ENCODE data around the gene PLAC1. TPM values are rescaled to one million over a fixed set of nuclear protein-coding genes. Genes with fewer than 3 reads are reported as not detected.

Gene PLAC1
- total RNA-seq, 1 experiment from 2014 or later = not detected

- no peak for TF ChIP-seq STAT6 (CRISPR knock-in tag; conservative IDR thresholded peaks at IDR 0.05; ENCODE audit: low read depth)
- TF ChIP-seq MLX (CRISPR knock-in tag; IDR thresholded peaks at IDR 0.05) = no peak
- no peak for TF ChIP-seq NFATC4 (CRISPR knock-in tag; IDR thresholded peaks at IDR 0.05)
- TF ChIP-seq ZNF671 (CRISPR knock-in tag; IDR thresholded peaks at IDR 0.05) = no peak
- no peak for TF ChIP-seq TEAD1 (CRISPR knock-in tag; IDR thresholded peaks at IDR 0.05)
- no peak for TF ChIP-seq ZNF232 (CRISPR knock-in tag; IDR thresholded peaks at IDR 0.05)
- TF ChIP-seq NFE2L1 (CRISPR knock-in tag; IDR thresholded peaks at IDR 0.05) = no peak
These were observed 35.4 kb upstream of the PLAC1 start (continued) for GRCh38 chrX:134693644-134694043.

- ChIA-PET CTCF (no interaction called here), POLR2A (no interaction called here)
- ATAC-seq (no peak), DNase-seq (ENCODE audit: low spot score) (no peak)
- Mint-ChIP-seq H3K4me1 (peaks cover 19% of the 10 kb centered on the region), H3K27me3 (ENCODE audit: low read depth) (no peaks in the 10 kb centered on the region), H3K27ac (no peak overlapping the region), H3K9me3 (no peaks in the 10 kb centered on the region), H3K4me3 (no peak overlapping the region), H3K36me3 (no peaks in the 10 kb centered on the region)
- TF ChIP-seq TEAD1 (CRISPR knock-in tag; IDR thresholded peaks at IDR 0.05) = no peak
- no peak for TF ChIP-seq ZNF232 (CRISPR knock-in tag; IDR thresholded peaks at IDR 0.05)
- TF ChIP-seq ZNF281 (CRISPR knock-in tag; IDR thresholded peaks at IDR 0.05) = no peak
- no peak for TF ChIP-seq MAX (CRISPR knock-in tag; IDR thresholded peaks at IDR 0.05)
- no peak for TF ChIP-seq ZNF532 (CRISPR knock-in tag; IDR thresholded peaks at IDR 0.05; ENCODE audit: borderline replicate concordance)
- TF ChIP-seq CREB1 (CRISPR knock-in tag; IDR thresholded peaks at IDR 0.05) = no peak
- no peak for TF ChIP-seq TCF7 (CRISPR knock-in tag; IDR thresholded peaks at IDR 0.05; ENCODE audit: low read depth)
- no peak for TF ChIP-seq NR1H2 (CRISPR knock-in tag; IDR thresholded peaks at IDR 0.05)
- TF ChIP-seq CDX4 (CRISPR knock-in tag; IDR thresholded peaks at IDR 0.05; ENCODE audit: borderline replicate concordance) = no peak
- no peak for TF ChIP-seq EMX1 (CRISPR knock-in tag; IDR thresholded peaks at IDR 0.05)
- TF ChIP-seq NFATC4 (CRISPR knock-in tag; IDR thresholded peaks at IDR 0.05) = no peak
- TF ChIP-seq PREB (CRISPR knock-in tag; IDR thresholded peaks at IDR 0.05; ENCODE audit: borderline replicate concordance) = no peak
- no peak for TF ChIP-seq ZNF317 (CRISPR knock-in tag; IDR thresholded peaks at IDR 0.05; ENCODE audit: borderline replicate concordance, low read depth)
- no peak for TF ChIP-seq E2F1 (CRISPR knock-in tag; IDR thresholded peaks at IDR 0.05)
- no peak for TF ChIP-seq SMAD3 (CRISPR knock-in tag; IDR thresholded peaks at IDR 0.05; ENCODE audit: borderline replicate concordance)
These were observed 34.7 kb upstream of the PLAC1 start for GRCh38 chrX:134692990-134693389.

All from WTC11 (cell line).